ENCODE data around the gene IFIT2.

Gene IFIT2

GRCh38 chr10:89351780-89352597 lies 50.1 kb downstream of the IFIT2 start:
- peak; percentile 88 for DNase-seq (ENCODE audit: low read depth)
- TF ChIP-seq, protein P1, sequence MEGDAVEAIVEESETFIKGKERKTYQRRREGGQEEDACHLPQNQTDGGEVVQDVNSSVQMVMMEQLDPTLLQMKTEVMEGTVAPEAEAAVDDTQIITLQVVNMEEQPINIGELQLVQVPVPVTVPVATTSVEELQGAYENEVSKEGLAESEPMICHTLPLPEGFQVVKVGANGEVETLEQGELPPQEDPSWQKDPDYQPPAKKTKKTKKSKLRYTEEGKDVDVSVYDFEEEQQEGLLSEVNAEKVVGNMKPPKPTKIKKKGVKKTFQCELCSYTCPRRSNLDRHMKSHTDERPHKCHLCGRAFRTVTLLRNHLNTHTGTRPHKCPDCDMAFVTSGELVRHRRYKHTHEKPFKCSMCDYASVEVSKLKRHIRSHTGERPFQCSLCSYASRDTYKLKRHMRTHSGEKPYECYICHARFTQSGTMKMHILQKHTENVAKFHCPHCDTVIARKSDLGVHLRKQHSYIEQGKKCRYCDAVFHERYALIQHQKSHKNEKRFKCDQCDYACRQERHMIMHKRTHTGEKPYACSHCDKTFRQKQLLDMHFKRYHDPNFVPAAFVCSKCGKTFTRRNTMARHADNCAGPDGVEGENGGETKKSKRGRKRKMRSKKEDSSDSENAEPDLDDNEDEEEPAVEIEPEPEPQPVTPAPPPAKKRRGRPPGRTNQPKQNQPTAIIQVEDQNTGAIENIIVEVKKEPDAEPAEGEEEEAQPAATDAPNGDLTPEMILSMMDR (IDR thresholded peaks at IDR 0.05; ENCODE audit: low read depth, low read length, missing control alignments): no peak
- in situ Hi-C loops (cut with HindIII; ENCODE audit: low sequenced_read_pairs): no loop called here
- H3K4me3 ChIP-seq (ENCODE audit: low read depth, low read length): no peak overlapping the region

GRCh38 chr10:89352802-89353201 lies 51.0 kb downstream of the IFIT2 start:
- TF ChIP-seq, protein P1 (IDR thresholded peaks at IDR 0.05; ENCODE audit: low read depth, low read length, missing control alignments): no peak
- in situ Hi-C loops (cut with HindIII; ENCODE audit: low sequenced_read_pairs): no loop called here
- no peak for DNase-seq (ENCODE audit: low read depth)
- no peak overlapping the region for H3K4me3 ChIP-seq (ENCODE audit: low read depth, low read length)

- no peak for DNase-seq (ENCODE audit: low read depth)
- no peak overlapping the region for H3K4me3 ChIP-seq (ENCODE audit: low read depth, low read length)
- in situ Hi-C loops (cut with HindIII; ENCODE audit: low sequenced_read_pairs): no loop called here
- TF ChIP-seq, protein P1 (IDR thresholded peaks at IDR 0.05; ENCODE audit: low read depth, low read length, missing control alignments): no peak
Measured at GRCh38 chr10:89355394-89355931, 53.6 kb downstream of the IFIT2 start.

- no peak overlapping the region for H3K4me3 ChIP-seq (ENCODE audit: low read depth, low read length)
- TF ChIP-seq, protein P1 (IDR thresholded peaks at IDR 0.05; ENCODE audit: low read depth, low read length, missing control alignments): no peak
- in situ Hi-C loops (cut with HindIII; ENCODE audit: low sequenced_read_pairs): no loop called here
- no peak for DNase-seq (ENCODE audit: low read depth)
Measured at GRCh38 chr10:89357096-89357495, 55.2 kb downstream of the IFIT2 start.

GRCh38 chr10:89357975-89358374 lies 56.1 kb downstream of the IFIT2 start:
- in situ Hi-C loops (cut with HindIII; ENCODE audit: low sequenced_read_pairs): no loop called here
- no peak for DNase-seq (ENCODE audit: low read depth)

More at GRCh38 chr10:89357975-89358374, 56.1 kb downstream of the IFIT2 start:
- H3K4me3 ChIP-seq (ENCODE audit: low read depth, low read length): no peak overlapping the region
- TF ChIP-seq, protein P1 (IDR thresholded peaks at IDR 0.05; ENCODE audit: low read depth, low read length, missing control alignments): no peak

Measured in astrocyte of the cerebellum (primary cell).